HG02840 (cell line): Measurements from ENCODE around the gene UQCC5.

ENCODE experiments used
- ATAC-seq: cut with Tn5 transposase; IDR thresholded peaks from one replicate; pipeline ENCODE4 v1.9.1; 2021; ENCODE audit warnings: mild to moderate bottlenecking, moderate library complexity, moderate number of reproducible peaks; ENCODE audit not compliant: unreplicated experiment, low FRiP score

UQCC5 gene

DNA sequence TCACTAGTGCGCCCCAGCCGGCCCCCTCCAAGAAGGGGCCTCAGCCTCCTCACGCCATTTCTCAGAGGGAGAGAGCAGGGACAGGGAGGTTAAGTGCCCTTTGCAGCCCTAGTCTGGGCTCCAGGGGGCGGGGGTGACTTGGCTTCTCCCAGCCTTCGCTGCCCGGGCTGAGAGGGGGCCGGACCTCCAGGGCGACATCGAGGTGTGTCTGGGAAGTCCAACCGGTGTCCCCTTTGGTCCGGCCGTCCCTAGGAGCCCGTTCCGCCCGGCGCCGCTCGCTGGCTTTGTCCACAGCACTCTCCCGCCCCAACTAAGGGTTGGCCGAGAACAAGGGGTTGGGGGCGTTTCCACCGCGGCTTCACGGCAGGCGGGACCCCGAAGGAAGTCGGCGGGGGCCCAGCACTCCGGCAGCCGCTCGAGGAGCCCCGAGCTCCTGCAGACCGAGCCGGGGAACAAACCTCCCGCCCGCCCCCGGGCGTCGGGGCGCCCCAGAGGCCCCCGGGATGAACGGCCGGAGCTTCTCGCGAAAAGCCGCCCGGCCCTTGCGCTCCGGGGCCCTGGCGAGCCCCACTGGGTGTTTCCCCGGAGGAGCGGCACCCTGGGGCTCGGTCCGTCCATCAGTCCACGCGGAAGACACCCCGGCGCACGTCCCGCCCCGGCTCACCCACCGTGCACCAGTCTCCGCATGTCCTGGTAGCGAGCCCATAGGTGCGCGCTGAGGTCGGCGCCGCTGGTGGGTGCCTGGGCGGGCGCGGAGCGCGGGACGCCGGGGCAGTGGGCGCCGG is 3.4 kb upstream of the UQCC5 start:
- no peak for ATAC-seq

DNA sequence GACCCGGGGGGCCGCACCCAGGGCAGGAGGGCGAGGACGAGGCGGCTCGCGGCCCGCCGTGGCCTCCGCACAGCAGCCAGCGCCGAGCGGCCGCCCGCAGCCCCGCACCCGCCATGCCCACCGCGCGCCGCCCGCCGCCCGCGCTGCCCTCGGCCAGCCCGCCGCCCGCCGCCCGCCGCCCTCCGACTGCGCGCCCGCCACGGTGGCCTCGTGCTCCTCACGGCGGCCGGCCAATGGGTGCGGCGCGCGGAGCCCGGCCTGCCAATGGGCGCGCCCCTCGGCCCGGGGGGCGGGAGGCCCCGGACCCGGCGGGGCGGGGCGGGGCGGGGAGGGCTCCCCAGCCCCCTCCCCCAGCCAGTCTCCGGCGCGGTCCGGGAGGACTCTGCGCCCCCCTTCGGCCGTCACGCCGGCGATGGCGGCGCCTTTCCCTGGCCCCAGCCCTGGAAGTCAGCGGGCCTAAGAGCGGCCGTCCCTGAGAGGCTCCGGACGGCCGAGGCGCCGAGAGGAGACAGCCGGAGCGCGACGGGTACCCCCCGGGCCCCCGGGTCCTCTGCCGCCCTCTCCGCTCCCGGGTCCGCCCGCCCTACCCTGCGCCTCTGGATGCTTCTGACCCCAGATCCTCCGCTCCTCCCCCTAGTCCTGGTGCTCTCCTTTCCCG is 2.7 kb upstream of the UQCC5 start, which contains the start of gene NT5DC2:
NT5DC2 (minus strand) TSS at position 235 of the 658 bp plus-strand sequence; CDS start at position 115, 120 bp downstream.
- peak; percentile 27 for ATAC-seq

DNA sequence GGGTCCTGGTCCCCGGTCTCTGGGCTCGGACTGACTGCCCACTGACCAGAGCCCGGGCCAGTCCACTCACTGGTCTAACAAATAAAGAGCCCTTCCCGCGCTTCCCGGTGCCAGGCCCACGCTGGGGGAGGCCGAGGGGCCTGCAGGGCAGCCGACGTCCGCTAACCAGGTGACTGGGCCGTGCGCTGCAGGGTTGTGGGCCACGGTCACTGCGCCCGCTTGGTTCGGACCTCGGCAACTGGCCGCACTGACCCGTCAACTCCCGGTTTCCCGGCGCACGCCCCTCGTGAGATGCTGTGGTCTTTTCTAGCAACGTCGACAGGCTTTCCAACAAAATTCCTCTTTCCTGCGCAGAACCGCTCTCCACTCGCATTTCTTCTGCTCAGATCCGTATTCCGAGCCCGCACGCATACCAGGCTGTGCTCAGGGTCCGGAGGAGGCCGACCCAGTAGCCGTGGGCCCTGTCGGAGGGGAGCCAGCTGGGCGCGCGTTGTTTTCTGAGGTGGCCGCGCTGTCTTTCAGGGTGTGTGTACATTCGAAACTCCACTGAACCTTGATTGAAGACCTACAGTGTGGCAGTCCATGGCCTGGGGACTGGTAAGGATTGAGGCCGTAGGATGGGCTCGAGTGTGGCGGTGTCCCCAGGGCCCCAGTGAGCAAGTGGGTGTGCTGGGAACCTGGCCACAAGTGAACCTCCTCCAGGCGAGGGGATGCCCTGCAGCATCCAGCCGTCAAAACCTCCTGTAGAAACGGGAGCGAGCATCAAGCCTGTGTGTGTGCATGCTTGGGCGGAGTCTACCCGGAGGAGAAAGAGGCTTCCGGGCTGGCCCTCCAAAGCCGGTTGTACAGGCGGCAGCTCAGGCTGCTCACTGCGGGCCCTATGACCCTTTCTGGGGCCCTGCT is 1.9 kb upstream of the UQCC5 start:
- ATAC-seq, result no peak

- ATAC-seq, result no peak
These were observed 844 bp upstream of the UQCC5 start for GRCh38 chr3:52535411-52536111.

DNA sequence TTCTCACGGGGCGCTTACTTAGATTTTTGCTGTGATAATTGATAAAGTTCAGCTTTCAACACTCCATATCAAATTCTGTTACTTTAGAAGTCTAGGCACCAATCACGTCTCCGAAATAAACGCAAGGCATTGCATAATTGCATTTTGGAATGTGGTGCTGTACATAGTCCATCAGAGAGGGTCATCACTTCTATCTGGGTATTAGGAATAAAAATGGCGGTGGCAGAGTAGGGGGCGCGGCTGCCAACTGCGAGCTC is 365 bp upstream of the UQCC5 start:
- ATAC-seq, result no peak

GRCh38 chr3:52537165-52537620 is 788 bp downstream of the UQCC5 start:
- ATAC-seq, result no peak

- no peak for ATAC-seq
These were observed 1.5 kb downstream of the UQCC5 start for GRCh38 chr3:52537726-52538421.

GRCh38 chr3:52539010-52539653 is 2.7 kb downstream of the UQCC5 start:
- no peak for ATAC-seq

DNA sequence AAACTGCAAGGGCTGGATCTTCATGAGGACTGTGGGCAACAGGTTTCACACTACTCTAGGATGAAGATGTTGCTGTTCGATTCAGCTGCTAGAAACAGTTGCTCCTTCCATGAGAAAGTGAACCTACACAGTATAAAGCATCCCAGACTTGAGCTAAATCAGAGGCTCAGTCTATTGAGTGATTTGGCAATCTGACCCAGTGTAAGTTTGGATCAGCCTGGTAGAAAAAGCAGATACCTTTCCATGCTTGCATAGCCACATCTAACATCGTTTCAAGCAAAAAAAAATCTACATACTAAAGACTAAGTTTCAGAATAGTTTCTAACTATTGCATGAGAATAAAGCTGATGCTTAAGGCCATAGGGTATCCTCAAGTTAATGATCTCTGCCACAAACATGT is 4.6 kb downstream of the UQCC5 start:
- ATAC-seq, result no peak

- ATAC-seq, result no peak
These were observed 8.5 kb downstream of the UQCC5 start for GRCh38 chr3:52544937-52545336.

DNA sequence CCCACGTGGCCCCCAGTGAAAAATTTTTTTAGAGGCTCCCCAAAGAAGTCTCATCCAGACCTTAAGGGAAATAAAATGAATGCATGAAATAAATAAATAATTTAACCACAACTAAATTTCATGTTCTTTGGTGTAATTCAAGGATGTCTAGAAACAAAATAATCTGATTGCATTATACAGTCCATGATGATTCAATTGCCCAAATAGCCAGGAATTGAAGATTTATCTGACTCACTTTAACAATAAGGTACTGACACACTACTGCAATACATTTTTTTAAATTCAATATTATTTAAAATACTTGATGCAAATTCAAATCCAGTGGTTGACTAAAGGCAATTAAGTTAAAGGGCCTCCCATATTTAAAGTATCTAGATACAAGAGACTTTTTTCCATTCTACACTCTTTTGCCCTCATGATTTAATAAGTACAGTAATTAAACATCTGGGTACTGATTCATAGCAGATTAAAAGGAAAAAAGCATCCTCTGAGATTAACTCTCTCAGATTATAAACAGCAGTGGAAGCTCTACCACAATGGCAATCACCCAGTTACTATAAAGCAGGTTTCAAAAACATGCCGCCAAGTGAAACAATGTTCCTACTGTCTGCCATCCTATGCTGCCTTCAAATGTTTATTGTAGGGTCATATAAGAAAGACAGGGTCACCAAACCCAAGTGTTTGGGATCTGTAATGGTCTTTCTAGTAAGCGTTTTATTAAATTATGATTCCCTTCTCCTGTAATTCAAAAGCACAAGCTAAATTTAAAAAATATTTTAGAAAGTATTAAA is 9.9 kb downstream of the UQCC5 start:
- no peak for ATAC-seq

DNA sequence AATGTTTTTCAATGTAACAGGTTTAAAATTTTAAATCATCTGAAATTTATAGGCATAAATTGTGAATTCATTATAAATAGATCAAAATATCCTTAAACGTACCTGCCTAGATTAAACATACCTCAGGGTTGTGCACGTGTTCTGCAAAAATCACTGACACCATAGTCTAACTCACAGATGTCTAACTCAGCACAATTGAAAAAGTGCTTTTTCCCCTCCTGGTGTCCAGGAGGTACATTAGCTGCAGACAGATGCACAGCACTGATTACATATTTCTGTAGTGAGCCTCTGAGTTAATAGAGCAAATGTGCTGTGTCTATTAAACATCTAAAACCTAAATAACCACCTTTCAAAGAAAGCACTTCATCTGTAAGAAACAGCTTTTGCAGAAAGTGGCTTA is 10.7 kb downstream of the UQCC5 start:
- ATAC-seq, result no peak

GRCh38 chr3:52551118-52551517 is 14.7 kb downstream of the UQCC5 start:
- ATAC-seq, result no peak

- no peak for ATAC-seq
These were observed 15.7 kb downstream of the UQCC5 start for GRCh38 chr3:52552089-52552488.

DNA sequence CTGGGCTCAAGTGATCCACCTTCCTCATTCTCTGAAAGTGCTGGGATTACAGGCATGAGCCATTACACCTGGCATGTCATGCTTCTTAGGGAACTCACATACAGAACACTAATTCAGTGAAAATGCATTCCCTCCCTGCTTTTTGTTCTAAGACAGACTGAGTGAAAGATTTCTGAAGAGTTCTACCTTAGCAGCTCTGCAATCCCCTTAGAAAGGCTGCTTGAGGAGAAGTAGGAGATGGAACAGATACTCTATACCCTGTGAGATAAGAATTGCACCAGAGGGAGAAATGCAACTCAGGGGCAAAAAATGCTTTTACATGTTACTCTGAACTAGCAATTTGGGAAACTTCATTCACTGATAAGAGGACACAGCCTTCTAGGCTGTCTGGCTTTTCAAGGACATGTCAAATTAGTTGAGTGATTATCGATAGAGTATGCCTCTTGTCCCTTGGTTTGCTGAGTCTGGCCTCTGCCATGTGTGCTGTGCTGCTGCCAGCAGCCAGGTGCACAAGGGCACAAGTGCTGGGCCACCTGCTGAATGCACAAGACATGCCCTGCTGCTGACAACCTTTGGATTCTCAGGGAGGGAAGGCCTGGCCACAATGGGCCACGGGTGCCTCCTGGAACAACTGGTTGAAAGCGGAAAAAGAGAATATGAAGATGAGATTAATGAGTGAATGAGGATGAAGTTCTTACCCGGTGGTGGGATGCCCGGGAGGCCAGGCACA is 17.8 kb downstream of the UQCC5 start:
- ATAC-seq, result no peak

GRCh38 chr3:52555056-52555455 is 18.7 kb downstream of the UQCC5 start:
- no peak for ATAC-seq

DNA sequence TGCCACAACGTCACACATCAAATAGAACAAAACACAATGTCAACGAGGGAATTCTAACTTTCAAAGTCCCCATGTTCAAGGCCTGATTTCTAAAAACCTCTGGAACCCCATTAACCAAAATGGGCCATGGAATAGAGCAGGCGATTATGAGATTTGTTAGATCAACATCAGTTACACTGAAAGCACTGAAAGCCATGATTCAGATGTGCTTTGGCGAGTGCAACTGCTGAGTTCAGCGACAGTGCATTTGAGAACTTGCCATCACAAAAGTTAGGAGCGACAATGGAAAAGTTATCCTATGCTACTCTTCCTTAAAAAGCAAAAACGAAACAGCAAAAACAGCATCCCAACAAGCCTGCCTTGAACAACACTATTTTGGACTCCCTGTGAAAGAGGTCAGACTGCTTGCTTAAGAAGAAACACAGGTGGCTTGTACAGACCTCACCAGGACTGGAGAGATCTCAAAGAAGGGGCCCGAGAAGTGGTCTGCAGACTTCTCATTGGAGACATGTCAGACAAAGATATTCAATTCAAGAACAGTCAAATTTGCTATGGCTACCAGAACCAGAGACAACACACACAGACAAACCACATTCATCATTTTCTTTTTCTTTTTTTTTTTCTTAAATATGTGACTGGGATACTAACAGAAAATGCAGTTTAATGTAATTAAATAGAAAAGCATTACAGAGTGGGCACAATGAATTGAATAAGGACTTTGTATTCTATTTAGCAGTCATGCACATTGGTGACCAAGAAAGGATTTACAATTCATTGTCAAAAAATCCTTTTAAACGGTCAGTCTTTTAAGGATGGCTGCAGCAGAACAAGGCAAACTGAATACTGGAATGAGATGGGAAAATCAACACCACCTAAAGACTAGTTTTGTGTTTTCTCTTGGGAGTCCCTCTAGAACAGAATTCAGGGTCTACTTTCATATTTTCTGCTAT is 20.9 kb downstream of the UQCC5 start:
- no peak for ATAC-seq
